DND-41 (cell line): Measurements from ENCODE around the gene ITGAV.

Experiments used
- EZH2 ChIP-seq: IDR thresholded peaks from 3 replicates; pipeline ENCODE4 v1.6.1; 2012; ENCODE audit warnings: borderline replicate concordance, low read depth, mild to moderate bottlenecking, moderate library complexity, low read length, inconsistent platforms; ENCODE audit not compliant: severe bottlenecking
- TF ChIP-seq, protein P1 (sequence below): IDR thresholded peaks from 2 replicates; pipeline ENCODE4 v1.5.1; 2012; ENCODE audit warnings: borderline replicate concordance, low read length, moderate library complexity, mild to moderate bottlenecking; ENCODE audit not compliant: poor library complexity, severe bottlenecking; ENCODE audit errors: extremely low read depth

DNA sequence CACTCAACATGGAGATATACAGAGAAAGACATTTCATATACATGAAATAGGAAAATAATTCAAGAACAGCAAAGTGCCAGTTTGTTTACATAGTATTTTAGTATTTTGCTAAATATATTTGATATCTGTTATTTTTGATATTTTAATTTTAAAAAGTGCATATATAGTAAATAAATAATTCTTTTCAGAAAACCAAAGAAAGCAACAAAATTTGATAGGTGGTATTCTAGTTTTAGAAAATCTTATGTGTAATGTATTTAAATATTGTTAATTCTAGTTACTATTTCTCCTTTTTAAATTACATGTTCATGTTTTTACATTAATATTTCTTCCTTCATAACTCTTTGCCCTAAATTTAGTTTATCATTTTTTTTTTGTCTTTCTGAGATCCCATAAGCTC is 69.5 kb downstream of the ITGAV start:
- TF ChIP-seq, protein P1, sequence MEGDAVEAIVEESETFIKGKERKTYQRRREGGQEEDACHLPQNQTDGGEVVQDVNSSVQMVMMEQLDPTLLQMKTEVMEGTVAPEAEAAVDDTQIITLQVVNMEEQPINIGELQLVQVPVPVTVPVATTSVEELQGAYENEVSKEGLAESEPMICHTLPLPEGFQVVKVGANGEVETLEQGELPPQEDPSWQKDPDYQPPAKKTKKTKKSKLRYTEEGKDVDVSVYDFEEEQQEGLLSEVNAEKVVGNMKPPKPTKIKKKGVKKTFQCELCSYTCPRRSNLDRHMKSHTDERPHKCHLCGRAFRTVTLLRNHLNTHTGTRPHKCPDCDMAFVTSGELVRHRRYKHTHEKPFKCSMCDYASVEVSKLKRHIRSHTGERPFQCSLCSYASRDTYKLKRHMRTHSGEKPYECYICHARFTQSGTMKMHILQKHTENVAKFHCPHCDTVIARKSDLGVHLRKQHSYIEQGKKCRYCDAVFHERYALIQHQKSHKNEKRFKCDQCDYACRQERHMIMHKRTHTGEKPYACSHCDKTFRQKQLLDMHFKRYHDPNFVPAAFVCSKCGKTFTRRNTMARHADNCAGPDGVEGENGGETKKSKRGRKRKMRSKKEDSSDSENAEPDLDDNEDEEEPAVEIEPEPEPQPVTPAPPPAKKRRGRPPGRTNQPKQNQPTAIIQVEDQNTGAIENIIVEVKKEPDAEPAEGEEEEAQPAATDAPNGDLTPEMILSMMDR = no peak
- no peak for TF ChIP-seq EZH2
